ENCODE data around the gene HABP2.

Gene HABP2

DNA sequence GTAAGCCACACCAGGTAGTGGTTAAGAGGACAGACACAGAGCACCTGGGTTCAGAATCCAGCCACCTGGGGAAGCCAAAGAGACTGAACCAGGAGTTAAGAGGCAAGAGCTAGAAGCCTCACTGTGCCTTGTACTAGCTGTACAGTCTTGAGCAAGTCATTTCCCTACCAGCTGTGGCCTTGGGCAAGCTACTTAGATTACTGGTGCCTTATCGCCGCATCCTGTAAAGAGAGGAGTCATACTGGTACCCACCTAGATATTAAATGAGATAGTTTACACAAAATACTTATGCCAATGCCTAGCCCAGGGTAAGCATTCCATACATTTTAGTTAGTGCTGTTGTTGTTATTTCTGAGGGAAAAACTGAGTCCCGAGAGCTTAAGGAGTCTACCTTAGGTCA is 47.7 kb downstream of the HABP2 start:
- Histone ChIP-seq H3K36me3 (ENCODE audit: control insufficient read depth, insufficient read depth, low read length) (no peaks in the 10 kb centered on the region), H3K27me3 (replicated peaks; ENCODE audit: control insufficient read depth, insufficient read depth, low read length) (peaks cover 1% of the 10 kb centered on the region; the same call in 1 of the 2 replicates), H3K4me3 (replicated peaks; ENCODE audit: low read depth, low read length) (no peak overlapping the region)
- no peak for DNase-seq (ENCODE audit: extremely low read depth, insufficient read length)
- no peak for TF ChIP-seq CTCF (IDR thresholded peaks at IDR 0.05; ENCODE audit: insufficient read depth, low read length, poor library complexity, severe bottlenecking)

DNA sequence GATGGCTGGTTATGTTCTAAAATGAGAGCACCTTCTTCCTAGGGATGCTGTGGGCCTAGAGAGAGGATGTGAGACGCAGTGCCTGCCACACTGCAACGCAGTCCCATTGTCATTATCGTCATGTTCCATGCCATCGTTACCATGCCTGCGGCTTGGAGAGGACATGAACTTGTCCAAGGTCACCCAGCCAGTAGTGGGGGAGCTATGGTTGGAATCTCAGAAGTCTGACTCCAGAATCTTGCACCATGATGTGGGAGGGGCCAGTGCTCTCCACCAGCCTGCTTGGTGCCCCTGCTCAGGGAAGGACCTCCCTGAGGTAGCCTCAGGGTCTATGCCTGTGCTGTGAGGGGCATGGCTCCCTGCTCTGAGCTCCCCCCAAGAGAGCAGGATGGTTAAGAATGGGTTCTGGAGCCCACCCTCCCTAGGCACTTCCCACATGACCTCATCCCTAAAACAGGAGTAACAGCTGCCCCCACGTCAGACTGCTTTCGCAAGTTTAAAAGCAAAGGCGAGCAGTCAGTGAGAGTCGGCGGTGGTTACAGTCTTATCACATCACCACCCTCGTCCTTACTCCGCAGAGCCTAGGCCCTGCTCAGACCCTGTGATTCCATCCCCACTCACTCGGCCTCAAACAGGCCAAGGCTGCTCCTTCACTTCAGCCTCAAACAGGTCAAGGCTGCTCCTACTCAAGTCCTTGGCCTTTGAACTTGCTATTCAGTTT is 50.4 kb downstream of the HABP2 start:
- H3K4me3 ChIP-seq (replicated peaks; ENCODE audit: low read depth, low read length) = no peak overlapping the region
- H3K36me3 ChIP-seq (ENCODE audit: control insufficient read depth, insufficient read depth, low read length) = no peaks in the 10 kb centered on the region
- H3K27me3 ChIP-seq (replicated peaks; ENCODE audit: control insufficient read depth, insufficient read depth, low read length) = no peaks in the 10 kb centered on the region
- no peak for DNase-seq (ENCODE audit: extremely low read depth, insufficient read length)
- no peak for TF ChIP-seq CTCF (IDR thresholded peaks at IDR 0.05; ENCODE audit: insufficient read depth, low read length, poor library complexity, severe bottlenecking)

DNA sequence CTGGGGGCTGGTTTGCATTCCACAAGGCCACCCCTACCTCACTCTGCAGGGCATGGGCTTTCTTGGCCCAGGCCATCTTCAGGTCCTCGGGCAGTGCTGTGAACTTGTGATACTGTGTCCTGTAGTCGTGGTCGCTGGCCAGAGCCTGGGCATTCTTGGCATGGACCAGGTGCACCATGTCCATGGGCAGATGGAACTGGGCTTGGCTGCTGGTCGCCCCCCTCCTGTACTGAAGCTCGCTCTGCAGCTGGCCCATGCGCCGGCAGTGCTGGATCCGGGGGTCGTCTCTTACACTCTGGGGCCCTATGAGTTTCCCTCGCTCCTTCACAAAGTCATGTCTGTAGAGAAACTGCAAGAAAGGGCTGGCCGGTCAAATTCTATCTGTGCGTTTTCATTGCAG is 51.7 kb downstream of the HABP2 start:
- Histone ChIP-seq H3K27me3 (replicated peaks; ENCODE audit: control insufficient read depth, insufficient read depth, low read length) (no peaks in the 10 kb centered on the region), H3K4me3 (replicated peaks; ENCODE audit: low read depth, low read length) (no peak overlapping the region), H3K36me3 (ENCODE audit: control insufficient read depth, insufficient read depth, low read length) (no peaks in the 10 kb centered on the region)
- DNase-seq (ENCODE audit: extremely low read depth, insufficient read length) = no peak
- TF ChIP-seq CTCF (IDR thresholded peaks at IDR 0.05; ENCODE audit: insufficient read depth, low read length, poor library complexity, severe bottlenecking) = no peak

- TF ChIP-seq CTCF (IDR thresholded peaks at IDR 0.05; ENCODE audit: insufficient read depth, low read length, poor library complexity, severe bottlenecking) = no peak
- no peak for DNase-seq (ENCODE audit: extremely low read depth, insufficient read length)
- Histone ChIP-seq H3K4me3 (replicated peaks; ENCODE audit: low read depth, low read length) (no peak overlapping the region), H3K36me3 (ENCODE audit: control insufficient read depth, insufficient read depth, low read length) (no peaks in the 10 kb centered on the region), H3K27me3 (replicated peaks; ENCODE audit: control insufficient read depth, insufficient read depth, low read length) (no peaks in the 10 kb centered on the region)
Observed at GRCh38 chr10:113605268-113605978, 52.6 kb downstream of the HABP2 start.

DNA sequence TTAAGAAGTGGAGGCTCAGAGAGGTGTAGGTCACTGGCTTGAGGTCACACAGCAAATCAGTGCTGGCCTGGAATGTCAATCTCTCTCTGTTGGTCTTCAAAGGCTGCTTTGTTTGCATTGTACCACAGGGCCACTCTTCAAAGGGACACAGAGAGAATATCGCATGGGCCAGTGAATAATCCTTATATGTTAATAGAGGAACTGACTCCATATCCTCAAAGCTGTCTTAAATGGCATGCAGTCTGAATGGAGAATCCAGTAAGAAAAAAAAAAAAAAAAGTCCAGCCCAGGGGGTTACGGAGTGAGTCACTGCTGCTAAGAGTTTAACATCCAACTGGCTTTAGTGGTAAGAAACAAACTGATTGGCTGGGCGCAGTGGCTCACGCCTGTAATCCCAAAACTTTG is 56.9 kb downstream of the HABP2 start:
- Histone ChIP-seq H3K36me3 (ENCODE audit: control insufficient read depth, insufficient read depth, low read length) (no peaks in the 10 kb centered on the region), H3K27me3 (replicated peaks; ENCODE audit: control insufficient read depth, insufficient read depth, low read length) (no peaks in the 10 kb centered on the region), H3K4me3 (replicated peaks; ENCODE audit: low read depth, low read length) (no peak overlapping the region)
- TF ChIP-seq CTCF (IDR thresholded peaks at IDR 0.05; ENCODE audit: insufficient read depth, low read length, poor library complexity, severe bottlenecking) = no peak
- DNase-seq (ENCODE audit: extremely low read depth, insufficient read length) = no peak

Data from GM06990 (cell line).